ENCODE data around the gene SMCO3. TPM values are rescaled to one million over a fixed set of nuclear protein-coding genes. Genes with fewer than 3 reads are reported as not detected.

The SMCO3 gene
- total and polyA plus RNA-seq, 2 of the 13 experiments (the other 11 are each of a cell fraction or from before 2014, with no cell fraction given): 0.29 to 0.42 TPM

DNA sequence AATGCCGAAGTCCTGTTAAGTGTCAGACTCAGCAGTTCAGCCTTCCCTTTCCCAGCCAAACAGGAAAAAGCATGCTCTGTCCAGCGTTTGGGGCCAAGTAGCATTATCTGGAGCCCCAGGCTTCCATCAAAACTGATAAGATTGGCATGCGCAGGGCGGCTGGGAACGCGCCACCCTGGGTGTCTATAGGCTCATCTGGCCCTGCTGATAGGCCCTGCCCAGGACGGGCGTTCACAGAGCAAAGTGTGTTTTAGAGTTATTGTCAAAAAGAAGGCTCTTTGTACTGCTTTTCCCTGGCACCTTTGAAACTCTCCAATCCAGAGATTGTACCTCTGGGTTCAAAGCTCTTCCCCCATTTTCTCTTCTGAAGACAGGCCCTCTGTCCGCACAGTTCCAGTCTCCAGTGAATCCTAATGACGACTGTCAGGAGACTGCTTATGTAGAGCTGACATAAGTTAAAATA is 29.5 kb upstream of the SMCO3 start, which contains the start of gene ART4 (continued):
- TF ChIP-seq, protein P1, sequence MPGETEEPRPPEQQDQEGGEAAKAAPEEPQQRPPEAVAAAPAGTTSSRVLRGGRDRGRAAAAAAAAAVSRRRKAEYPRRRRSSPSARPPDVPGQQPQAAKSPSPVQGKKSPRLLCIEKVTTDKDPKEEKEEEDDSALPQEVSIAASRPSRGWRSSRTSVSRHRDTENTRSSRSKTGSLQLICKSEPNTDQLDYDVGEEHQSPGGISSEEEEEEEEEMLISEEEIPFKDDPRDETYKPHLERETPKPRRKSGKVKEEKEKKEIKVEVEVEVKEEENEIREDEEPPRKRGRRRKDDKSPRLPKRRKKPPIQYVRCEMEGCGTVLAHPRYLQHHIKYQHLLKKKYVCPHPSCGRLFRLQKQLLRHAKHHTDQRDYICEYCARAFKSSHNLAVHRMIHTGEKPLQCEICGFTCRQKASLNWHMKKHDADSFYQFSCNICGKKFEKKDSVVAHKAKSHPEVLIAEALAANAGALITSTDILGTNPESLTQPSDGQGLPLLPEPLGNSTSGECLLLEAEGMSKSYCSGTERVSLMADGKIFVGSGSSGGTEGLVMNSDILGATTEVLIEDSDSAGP (CRISPR knock-in tag; IDR thresholded peaks at IDR 0.05; ENCODE audit: borderline replicate concordance): peak; percentile 28; the same call in 1 of the 2 replicates
- TF ChIP-seq ZNF501 (CRISPR knock-in tag; IDR thresholded peaks at IDR 0.05) (peak; percentile 68; the same call in 1 of the 2 replicates), XRCC5 (optimal IDR thresholded peaks at IDR 0.05; ENCODE audit: low read length) (peak; percentile 46), LCORL (IDR thresholded peaks at IDR 0.05) (no peak), LCORL (CRISPR knock-in tag; IDR thresholded peaks at IDR 0.05) (peak; percentile 49; the same call in 1 of the 2 replicates), KAT8 (CRISPR knock-in tag; IDR thresholded peaks at IDR 0.05) (peak; percentile 38), ZMYM4 (CRISPR knock-in tag; IDR thresholded peaks at IDR 0.05) (peak; percentile 71), ZNF792 (CRISPR knock-in tag; IDR thresholded peaks at IDR 0.05) (0 out of 2 replicates have a peak, but pooled peaks have one; percentile 27), RARA (CRISPR knock-in tag; IDR thresholded peaks at IDR 0.05) (peak; percentile 6; the same call in 1 of the 2 replicates), CREM (IDR thresholded peaks at IDR 0.05) (peak; percentile 44; the same call in 1 of the 2 replicates), CREM (CRISPR knock-in tag; IDR thresholded peaks at IDR 0.05) (no peak), HHEX (CRISPR knock-in tag; IDR thresholded peaks at IDR 0.05) (no peak), HOXA3 (CRISPR knock-in tag; IDR thresholded peaks at IDR 0.05) (peak; percentile 64; the same call in 1 of the 2 replicates), HNF1B (CRISPR knock-in tag; IDR thresholded peaks at IDR 0.05) (peak; percentile 22; the same call in 1 of the 2 replicates), ZNF296 (CRISPR knock-in tag; conservative IDR thresholded peaks at IDR 0.05) (no peak), TCF7 (IDR thresholded peaks at IDR 0.05; ENCODE audit: low read depth) (peak; percentile 32; the same call in 1 of the 2 replicates), ADNP (CRISPR knock-in tag; IDR thresholded peaks at IDR 0.05) (no peak)
- TF ChIP-seq, protein P2, sequence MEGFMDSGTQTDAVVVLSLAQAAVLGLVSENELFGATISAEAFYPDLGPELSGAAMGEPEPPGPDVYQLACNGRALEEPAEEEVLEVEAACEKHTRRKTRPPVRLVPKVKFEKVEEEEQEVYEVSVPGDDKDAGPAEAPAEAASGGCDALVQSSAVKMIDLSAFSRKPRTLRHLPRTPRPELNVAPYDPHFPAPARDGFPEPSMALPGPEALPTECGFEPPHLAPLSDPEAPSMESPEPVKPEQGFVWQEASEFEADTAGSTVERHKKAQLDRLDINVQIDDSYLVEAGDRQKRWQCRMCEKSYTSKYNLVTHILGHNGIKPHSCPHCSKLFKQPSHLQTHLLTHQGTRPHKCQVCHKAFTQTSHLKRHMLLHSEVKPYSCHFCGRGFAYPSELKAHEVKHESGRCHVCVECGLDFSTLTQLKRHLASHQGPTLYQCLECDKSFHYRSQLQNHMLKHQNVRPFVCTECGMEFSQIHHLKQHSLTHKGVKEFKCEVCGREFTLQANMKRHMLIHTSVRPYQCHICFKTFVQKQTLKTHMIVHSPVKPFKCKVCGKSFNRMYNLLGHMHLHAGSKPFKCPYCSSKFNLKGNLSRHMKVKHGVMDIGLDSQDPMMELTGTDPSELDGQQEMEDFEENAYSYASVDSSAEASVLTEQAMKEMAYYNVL (CRISPR knock-in tag; IDR thresholded peaks at IDR 0.05; ENCODE audit: borderline replicate concordance): 0 out of 2 replicates have a peak, but pooled peaks have one; percentile 78
